GM18909 (cell line): ENCODE measurements around the gene ST3GAL4.
"Not testable (repeated sequence)": the region's sequence is repeated elsewhere in the genome, so short reads cannot be mapped to it uniquely, and the experiment has no call there.

Source experiments
- ATAC-seq: cut with Tn5 transposase; IDR thresholded peaks from one replicate; pipeline ENCODE4 v1.9.1; 2021; ENCODE audit warnings: mild to moderate bottlenecking; ENCODE audit not compliant: unreplicated experiment, poor library complexity

Gene ST3GAL4

GRCh38 chr11:126381960-126382359 lies 26.5 kb downstream of the ST3GAL4 start:
- ATAC-seq: not testable (repeated sequence)

DNA sequence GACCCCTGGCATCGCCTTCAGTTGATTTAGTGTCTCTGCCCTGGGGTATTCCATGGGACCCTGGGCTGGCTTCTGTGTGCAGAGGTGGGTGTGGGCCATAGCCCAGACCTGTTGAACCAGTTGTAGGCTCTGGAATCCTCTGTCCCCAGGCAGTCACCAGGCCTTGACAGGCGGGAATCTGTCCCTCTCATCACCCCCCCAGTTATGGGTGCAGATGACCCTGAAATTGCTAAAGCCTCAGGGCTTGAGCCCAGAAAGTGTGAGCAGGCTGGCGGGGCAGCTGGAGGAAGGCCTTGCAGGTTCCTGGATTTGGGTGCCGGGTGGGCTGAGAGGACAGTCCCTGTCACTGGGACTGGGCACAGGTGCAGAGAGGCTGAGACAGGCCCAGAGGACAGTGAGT lies 27.2 kb downstream of the ST3GAL4 start:
- ATAC-seq: not testable (repeated sequence)

DNA sequence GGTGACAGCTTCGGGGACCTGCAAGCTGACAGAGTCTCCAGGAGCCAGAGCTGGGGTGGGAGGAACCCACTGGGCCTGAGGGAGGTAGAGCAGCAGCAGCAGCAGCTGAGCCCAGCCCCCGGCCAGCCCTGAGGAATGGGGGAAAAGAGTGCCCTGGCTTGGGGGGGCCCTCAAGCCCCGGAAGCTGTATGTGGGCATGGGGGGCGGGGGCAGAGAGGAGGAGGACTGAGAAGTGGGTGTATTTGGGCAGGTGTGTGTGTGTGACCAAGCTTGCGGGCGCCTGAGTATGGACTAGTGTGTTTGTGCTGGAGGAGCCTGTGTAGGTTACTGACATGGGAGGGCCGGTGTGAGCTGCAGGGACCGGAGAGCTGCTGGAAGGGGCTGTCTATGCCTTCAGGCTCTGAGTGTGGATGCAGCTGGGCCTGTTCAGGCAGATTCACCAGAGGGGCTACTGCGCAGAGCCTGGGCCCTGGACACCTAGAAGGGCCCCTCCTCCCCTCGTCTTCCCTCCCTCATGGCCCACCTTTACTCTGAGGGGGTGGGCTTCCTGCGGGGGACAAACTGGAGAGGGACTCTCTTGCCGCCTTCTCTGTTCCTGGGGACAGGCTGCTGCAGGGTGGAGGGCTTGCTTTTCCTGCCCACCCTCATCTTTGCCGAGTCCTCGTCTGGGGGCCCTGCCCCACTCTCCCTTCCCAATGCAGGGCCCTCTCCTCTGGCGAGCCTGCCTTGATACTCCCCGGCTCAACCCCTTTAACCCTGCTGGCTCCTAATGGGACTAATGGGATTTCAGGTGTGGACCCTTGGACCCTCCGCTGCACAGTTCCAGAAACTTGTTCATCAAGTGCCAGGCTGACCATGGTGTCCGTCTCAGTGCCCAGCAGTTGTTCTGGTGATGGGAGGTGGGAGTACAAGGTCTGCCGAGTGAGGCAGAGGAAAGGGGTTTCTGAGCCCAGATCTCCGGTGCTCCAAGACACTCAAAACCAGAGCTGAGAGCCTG lies 28.2 kb downstream of the ST3GAL4 start:
- ATAC-seq: no peak

- no peak for ATAC-seq
Measured at GRCh38 chr11:126384449-126385070, 29.1 kb downstream of the ST3GAL4 start.

GRCh38 chr11:126385991-126386728 lies 30.7 kb downstream of the ST3GAL4 start:
- no peak for ATAC-seq

GRCh38 chr11:126386729-126387071 lies 31.2 kb downstream of the ST3GAL4 start:
- not testable (repeated sequence) for ATAC-seq

- no peak for ATAC-seq
Measured at GRCh38 chr11:126387857-126388256, 32.4 kb downstream of the ST3GAL4 start.

DNA sequence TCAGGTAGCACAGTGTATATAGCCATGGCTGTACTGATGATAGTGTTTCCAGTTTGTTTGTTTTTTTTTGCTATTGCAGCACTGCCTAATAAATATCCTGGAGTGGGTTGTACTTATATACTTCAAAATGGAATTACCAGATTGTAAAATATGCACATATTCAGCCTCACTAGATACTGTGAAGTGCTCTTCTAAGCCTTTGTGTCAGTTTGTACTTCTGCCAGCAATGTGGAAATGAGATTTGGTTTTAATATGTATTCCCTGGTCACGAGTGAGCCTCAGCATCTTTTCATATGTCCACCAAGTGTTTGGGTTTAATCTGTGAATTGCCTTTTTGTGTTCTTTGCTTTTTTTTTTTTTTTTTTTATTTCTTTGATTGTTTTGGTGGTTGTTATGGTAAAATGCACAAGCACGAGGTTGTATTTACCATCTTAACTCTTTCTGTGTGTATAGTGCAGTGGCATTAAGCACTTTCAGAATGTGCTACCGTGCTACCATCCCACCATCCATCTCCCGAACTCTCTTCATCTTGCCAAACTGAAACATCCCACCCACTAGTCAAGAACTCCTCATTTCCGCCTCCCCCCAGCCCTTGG lies 34.9 kb downstream of the ST3GAL4 start:
- ATAC-seq: no peak

GRCh38 chr11:126391286-126391954 lies 35.9 kb downstream of the ST3GAL4 start:
- no peak for ATAC-seq

GRCh38 chr11:126391970-126392632 lies 36.6 kb downstream of the ST3GAL4 start:
- ATAC-seq: peak; percentile 85

DNA sequence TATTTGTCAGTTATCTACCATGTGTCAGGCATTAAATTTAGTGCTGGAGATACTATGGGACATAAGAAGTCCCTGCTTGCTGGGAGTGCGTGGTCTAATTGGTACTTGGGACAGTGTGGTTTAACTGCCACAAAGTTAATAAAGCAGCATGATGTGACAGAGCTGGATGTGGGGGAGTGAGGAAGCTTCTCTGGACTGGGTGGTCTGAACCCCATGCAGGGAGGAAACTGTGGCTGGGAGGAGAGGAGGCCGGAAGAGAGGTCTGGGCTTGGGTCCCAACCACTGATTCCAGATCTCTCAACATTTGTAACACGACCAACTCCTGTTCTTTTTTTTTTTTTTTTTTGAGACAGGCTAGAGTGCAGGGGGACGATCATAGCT lies 37.1 kb downstream of the ST3GAL4 start:
- ATAC-seq: peak; percentile 28

- no peak for ATAC-seq
Measured at GRCh38 chr11:126393143-126393542, 37.7 kb downstream of the ST3GAL4 start.

DNA sequence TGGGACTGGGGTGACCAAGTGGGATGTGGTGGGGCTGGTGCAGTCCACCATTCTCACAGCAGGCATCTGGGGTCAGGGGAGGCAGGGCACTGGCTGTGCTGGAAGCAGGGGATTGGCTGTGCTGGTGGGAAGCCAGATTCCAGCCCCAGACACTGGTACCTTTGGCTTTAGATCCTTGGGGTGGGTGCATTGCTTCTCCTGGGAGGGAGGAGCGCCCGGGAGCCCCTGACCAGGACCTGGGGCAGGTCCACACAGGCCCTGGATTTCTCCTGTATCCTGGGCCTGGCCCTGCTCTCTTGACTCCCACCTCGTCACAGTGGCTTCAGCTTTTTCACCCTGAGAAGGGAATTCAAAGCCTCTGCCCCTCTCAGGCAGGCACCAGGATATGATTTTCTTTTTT lies 38.5 kb downstream of the ST3GAL4 start:
- no peak for ATAC-seq

DNA sequence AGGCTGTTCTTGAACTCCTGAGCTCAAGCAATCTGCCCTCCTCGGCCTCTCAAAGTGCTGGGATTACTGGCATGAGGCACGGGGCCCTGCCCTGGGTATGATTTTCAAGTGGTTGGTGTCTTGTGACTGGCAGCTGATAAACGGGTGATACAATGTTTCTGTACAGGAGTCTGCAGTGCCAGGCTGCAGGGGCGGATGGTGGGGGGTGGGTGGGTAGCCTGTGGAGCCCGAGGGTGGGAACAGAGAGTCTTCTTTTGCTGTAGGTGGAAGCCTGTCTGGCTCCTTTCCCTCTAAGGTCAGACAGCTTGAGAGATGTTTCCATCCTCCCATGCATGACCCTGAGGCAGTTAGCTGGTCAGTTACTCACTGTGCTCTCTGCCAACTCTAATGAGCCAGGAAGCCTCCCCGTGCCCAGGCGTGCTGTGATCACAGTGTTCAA lies 39.2 kb downstream of the ST3GAL4 start:
- not testable (repeated sequence) for ATAC-seq

GRCh38 chr11:126395784-126396183 lies 40.3 kb downstream of the ST3GAL4 start:
- ATAC-seq: not testable (repeated sequence)

DNA sequence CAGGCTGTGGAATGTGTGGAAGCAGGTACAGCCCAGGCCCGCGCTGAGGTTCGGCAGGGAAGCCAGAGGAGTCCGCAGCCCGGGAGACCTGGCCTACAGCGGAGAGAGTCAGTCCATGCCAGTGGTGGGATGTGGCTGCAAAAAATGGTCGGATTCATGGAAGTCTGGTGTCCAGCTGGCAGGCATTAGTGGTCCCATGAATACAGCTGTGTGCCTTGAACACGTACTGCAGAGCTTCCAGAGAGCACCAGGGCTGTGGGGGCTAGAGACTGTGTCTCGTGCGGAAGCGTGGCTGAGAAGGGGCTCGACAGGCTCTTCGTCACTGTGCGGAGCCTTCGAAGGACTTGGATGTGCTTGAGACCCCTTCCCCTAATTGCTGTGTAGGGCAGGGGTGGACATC lies 40.8 kb downstream of the ST3GAL4 start:
- ATAC-seq: not testable (repeated sequence)

DNA sequence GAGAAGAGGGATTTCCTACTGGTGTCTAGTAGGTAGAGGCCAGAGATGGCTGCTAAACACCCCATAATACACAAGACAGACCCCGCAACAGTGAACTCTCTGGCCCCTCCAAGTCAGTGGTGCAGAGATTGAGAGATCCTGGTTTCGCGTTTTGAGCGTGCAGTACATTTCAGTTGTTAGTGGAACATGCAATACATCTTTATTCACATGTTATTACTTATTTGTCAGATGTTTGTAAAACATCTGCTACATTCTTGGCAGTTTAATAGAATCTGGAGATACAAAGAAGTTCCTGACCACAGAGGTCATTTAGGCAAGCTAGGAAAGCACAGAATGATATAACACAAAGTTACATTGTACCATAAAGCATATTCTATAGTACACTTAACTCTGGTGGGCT lies 41.5 kb downstream of the ST3GAL4 start:
- ATAC-seq: no peak

GRCh38 chr11:126398296-126398695 lies 42.8 kb downstream of the ST3GAL4 start:
- no peak for ATAC-seq

GRCh38 chr11:126398721-126399120 lies 43.2 kb downstream of the ST3GAL4 start:
- ATAC-seq: no peak
